Bronchial epithelial cell (primary cell): ENCODE results near the gene TTLL11. TPM values are rescaled to one million over a fixed set of nuclear protein-coding genes. Genes with fewer than 3 reads are reported as not detected.

Experiments used
- DNase-seq: peaks from one replicate; pipeline ENCODE4 v3.0.0-alpha.2; 2010; ENCODE audit warnings: low read depth
- FAIRE-seq: peaks from 2 replicates; lab custom pipeline; 2011; peaks lifted over from hg19 to GRCh38; lab: Jason Lieb, UNC
- H3K27me3 ChIP-seq: 2 replicates; pipeline ENCODE4 v1.5.1; 2011; ENCODE audit warnings: low read length; ENCODE audit not compliant: control insufficient read depth, insufficient read depth
- H3K36me3 ChIP-seq: 2 replicates; pipeline ENCODE4 v1.5.1; 2011; ENCODE audit warnings: low read length; ENCODE audit not compliant: control insufficient read depth, insufficient read depth
- H3K4me3 ChIP-seq: 2 replicates; pipeline ENCODE4 v1.5.1; 2011; ENCODE audit warnings: mild to moderate bottlenecking, low read depth, low read length, control low read depth
- CTCF ChIP-seq: IDR thresholded peaks from 2 replicates; pipeline ENCODE4 v1.5.1; 2011; ENCODE audit warnings: mild to moderate bottlenecking, moderate library complexity, low read length, control low read depth, inconsistent platforms; ENCODE audit not compliant: insufficient read depth, severe bottlenecking
- total RNA-seq: library from RNA; depleted of rRNA; stranded (reverse); fragments of >200 nt; gene quantifications from 2 replicates; pipeline ENCODE4 v1.2.1, GENCODE V29; 2014

Gene TTLL11
- total RNA-seq, 1 donor from 2014 or later, result 1.8 TPM

DNA sequence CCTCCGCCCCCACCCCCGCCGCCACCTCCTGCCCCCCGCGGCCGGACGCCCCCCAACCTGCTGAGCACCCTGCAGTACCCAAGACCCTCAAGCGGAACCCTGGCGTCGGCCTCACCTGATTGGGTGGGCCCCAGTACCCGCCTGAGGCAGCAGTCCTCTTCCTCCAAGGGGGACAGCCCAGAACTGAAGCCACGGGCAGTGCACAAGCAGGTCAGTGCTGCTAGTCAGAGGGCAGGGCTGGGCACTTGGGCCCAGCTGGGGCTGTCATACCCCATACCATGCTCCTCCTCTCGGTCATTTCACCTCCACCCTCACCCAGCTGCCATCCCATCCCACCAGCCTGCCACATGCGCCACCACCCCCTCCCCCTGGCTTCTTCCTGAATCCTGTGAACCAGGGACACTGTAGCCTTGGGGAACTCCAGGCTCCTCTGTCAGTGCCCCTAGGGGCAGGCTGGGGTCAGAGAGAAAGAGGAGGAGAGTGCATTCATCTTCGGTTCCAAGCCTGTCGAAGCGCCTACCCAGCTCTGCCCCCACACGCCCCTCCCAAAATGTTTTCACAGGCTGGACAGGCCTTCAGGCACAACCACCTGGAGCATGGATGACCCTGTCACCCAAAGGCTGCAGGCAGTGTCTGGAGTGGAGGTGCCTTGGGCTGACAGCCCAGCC, 319.7 kb downstream of the TTLL11 start:
- Histone ChIP-seq H3K27me3 (no peaks in the 10 kb centered on the region), H3K36me3 (peaks cover 67% of the 10 kb centered on the region), H3K4me3 (no peak overlapping the region)
- no peak for TF ChIP-seq CTCF
- DNase-seq, result no peak
- FAIRE-seq, result no peak

DNA sequence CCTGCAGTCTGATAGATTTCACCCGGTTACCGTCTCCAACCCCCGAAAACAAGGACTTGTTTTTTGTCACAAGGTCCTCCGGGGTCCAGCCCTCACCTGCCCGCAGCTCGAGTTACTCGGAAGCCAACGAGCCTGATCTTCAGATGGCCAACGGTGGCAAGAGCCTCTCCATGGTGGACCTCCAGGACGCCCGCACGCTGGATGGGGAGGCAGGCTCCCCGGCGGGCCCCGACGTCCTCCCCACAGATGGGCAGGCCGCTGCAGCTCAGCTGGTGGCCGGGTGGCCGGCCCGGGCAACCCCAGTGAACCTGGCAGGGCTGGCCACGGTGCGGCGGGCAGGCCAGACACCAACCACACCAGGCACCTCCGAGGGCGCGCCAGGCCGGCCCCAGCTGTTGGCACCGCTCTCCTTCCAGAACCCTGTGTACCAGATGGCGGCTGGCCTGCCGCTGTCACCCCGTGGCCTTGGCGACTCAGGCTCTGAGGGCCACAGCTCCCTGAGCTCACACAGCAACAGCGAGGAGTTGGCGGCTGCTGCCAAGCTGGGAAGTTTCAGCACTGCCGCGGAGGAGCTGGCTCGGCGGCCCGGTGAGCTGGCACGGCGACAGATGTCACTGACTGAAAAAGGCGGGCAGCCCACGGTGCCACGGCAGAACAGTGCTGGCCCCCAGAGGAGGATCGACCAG, 320.4 kb downstream of the TTLL11 start:
- DNase-seq (no peak), FAIRE-seq (no peak)
- no peak for TF ChIP-seq CTCF
- H3K36me3 ChIP-seq, result peaks cover 68% of the 10 kb centered on the region
- no peak overlapping the region for H3K4me3 ChIP-seq
- H3K27me3 ChIP-seq, result no peaks in the 10 kb centered on the region

Other genes starting within 250 kb of the TTLL11 start
- gene NDUFA8, start 66.5 kb upstream of the TTLL11 start, total RNA-seq, result 34.2 and 39.4 TPM in 2 replicates
- gene MORN5, start 66.6 kb upstream of the TTLL11 start, total RNA-seq, result not detected in 2 replicates
- gene LHX6, start 135.6 kb upstream of the TTLL11 start, total RNA-seq, result 0.13 and 0.26 TPM in 2 replicates
- gene RBM18, start 171.5 kb upstream of the TTLL11 start, total RNA-seq, result 8.4 and 9.5 TPM in 2 replicates
- 30.7 and 52.7 TPM in 2 replicates for gene MRRF, start 171.6 kb upstream of the TTLL11 start, total RNA-seq